ENCODE measurements around the gene PRKCI.

GRCh38 chr3:170352936-170353335, 130.7 kb downstream of the PRKCI start:
- TF ChIP-seq CTCF (conservative IDR thresholded peaks at IDR 0.05; ENCODE audit: low read depth, low read length) (no peak), POLR2A (IDR thresholded peaks at IDR 0.05; ENCODE audit: low read depth, low read length) (no peak), CHD1 (IDR thresholded peaks at IDR 0.05; ENCODE audit: low read depth, low read length) (no peak)
